T-cell (primary cell): ENCODE data around the gene ITGB4. TPM values are rescaled to one million over a fixed set of nuclear protein-coding genes. Genes with fewer than 3 reads are reported as not detected.

Source experiments
- ATAC-seq, 4 experiments: fragments of 200-7000 bp in 3 of 4; fragments of 150-1000 bp in 1 of 4; cut with Tn5 transposase; replicated peaks in 1 of 4; 1 replicate in 3 of 4; 2 replicates in 1 of 4; pipeline ENCODE4 v1.10.0; 2021; ENCODE audit warnings: moderate library complexity in 3 of 4, mild to moderate bottlenecking in 2 of 4, moderate number of reproducible peaks in 1 of 4
- CTCF ChIA-PET, 2 donors: fragments of 300-600 bp; sonication (Branson Sonifier 250); formaldehyde crosslinking; loops; one replicate each; lab custom pipeline; 2022; ENCODE audit warnings: antibody characterized with exemption in 2 of 2; lab: Charles Lee
- POLR2A ChIA-PET, 2 donors: fragments of 300-600 bp; sonication (Branson Sonifier 250); formaldehyde crosslinking; loops; one replicate each; lab custom pipeline; 2022; ENCODE audit warnings: antibody characterized with exemption in 2 of 2; lab: Charles Lee
- DNase-seq, 35 experiments: peaks; one replicate each; pipeline versions ENCODE4 v3.0.0 to v3.0.0-alpha.2; 2013 to 2023
- H3K27ac ChIP-seq: one replicate; pipeline ENCODE4 v1.5.1; 2013; ENCODE audit warnings: low read length
- H3K27me3 ChIP-seq, 2 experiments: replicated peaks in 1 of 2; 1 replicate in 1 of 2; 2 replicates in 1 of 2; pipeline versions ENCODE4 v1.6.1 to v1.7.0; 2013; ENCODE audit warnings: low read length in 1 of 2, mixed read lengths in 1 of 2; ENCODE audit not compliant: control insufficient read depth in 2 of 2, insufficient read depth in 2 of 2; ENCODE audit errors: extremely low read depth in 1 of 2
- H3K36me3 ChIP-seq, 2 donors: 1 replicate in 1 of 2; 2 replicates in 1 of 2; pipeline versions ENCODE4 v1.6.1 to v1.7.0; 2013; ENCODE audit warnings: low read length in 1 of 2; ENCODE audit not compliant: control insufficient read depth in 2 of 2, insufficient read depth in 1 of 2; ENCODE audit errors: extremely low read depth in 1 of 2
- H3K4me1 ChIP-seq, 2 experiments: 1 replicate in 1 of 2; 2 replicates in 1 of 2; pipeline versions ENCODE4 v1.6.1 to v1.7.0; 2013; ENCODE audit warnings: low read length in 2 of 2, mixed read lengths in 1 of 2; ENCODE audit not compliant: insufficient read depth in 2 of 2, control insufficient read depth in 1 of 2; ENCODE audit errors: extremely low read depth in 1 of 2
- H3K4me3 ChIP-seq, 2 donors: 1 replicate in 1 of 2; 2 replicates in 1 of 2; pipeline versions ENCODE4 v1.5.1 to v1.7.0; 2013; ENCODE audit warnings: mild to moderate bottlenecking in 2 of 2, low read length in 1 of 2, moderate library complexity in 1 of 2; ENCODE audit not compliant: control insufficient read depth in 1 of 2; ENCODE audit errors: extremely low read depth in 1 of 2
- H3K9me3 ChIP-seq: 2 replicates; pipeline ENCODE4 v1.7.0; 2013
- H3K27ac Mint-ChIP-seq, 2 donors: one replicate each; pipeline ENCODE4 v1.8.0; 2020 to 2021; ENCODE audit warnings: mild to moderate bottlenecking in 2 of 2, mixed read lengths in 2 of 2
- H3K27me3 Mint-ChIP-seq, 2 donors: one replicate each; pipeline ENCODE4 v1.8.0; 2021 to 2022; ENCODE audit warnings: mixed read lengths in 2 of 2
- H3K36me3 Mint-ChIP-seq: one replicate; pipeline ENCODE4 v1.8.0; 2021; ENCODE audit warnings: mixed read lengths
- H3K4me1 Mint-ChIP-seq, 3 donors: one replicate each; pipeline ENCODE4 v1.8.0; 2020 to 2022; ENCODE audit warnings: mixed read lengths in 3 of 3, mild to moderate bottlenecking in 1 of 3
- H3K4me3 Mint-ChIP-seq, 3 donors: one replicate each; pipeline ENCODE4 v1.8.0; 2020 to 2022; ENCODE audit warnings: mild to moderate bottlenecking in 3 of 3, mixed read lengths in 3 of 3, moderate library complexity in 3 of 3
- H3K9me3 Mint-ChIP-seq, 3 donors: one replicate each; pipeline ENCODE4 v1.8.0; 2020 to 2022; ENCODE audit warnings: mixed read lengths in 3 of 3
- WGBS: methylation state at CpG from one replicate; pipeline ENCODE4 v1.1.5; 2013; ENCODE audit warnings: missing lambda C conversion rate; ENCODE audit not compliant: insufficient coverage; 5-methylcytosine and 5-hydroxymethylcytosine counted together
- total RNA-seq, 35 experiments: library from RNA in 6 of 35; stranded (reverse) in 6 of 35; fragments of 120-200 nt in 1 of 35; gene quantifications; one replicate each; pipeline versions ENCODE4 v1.2.1 to v1.2.4 and lab custom pipeline; 2013 to 2026

The ITGB4 gene
- total RNA-seq, 5 donors from 2014 or later (not counting 1 experiment from before 2014, with no cell fraction given) = 0.68 to 1.6 (median 1.5) TPM

DNA sequence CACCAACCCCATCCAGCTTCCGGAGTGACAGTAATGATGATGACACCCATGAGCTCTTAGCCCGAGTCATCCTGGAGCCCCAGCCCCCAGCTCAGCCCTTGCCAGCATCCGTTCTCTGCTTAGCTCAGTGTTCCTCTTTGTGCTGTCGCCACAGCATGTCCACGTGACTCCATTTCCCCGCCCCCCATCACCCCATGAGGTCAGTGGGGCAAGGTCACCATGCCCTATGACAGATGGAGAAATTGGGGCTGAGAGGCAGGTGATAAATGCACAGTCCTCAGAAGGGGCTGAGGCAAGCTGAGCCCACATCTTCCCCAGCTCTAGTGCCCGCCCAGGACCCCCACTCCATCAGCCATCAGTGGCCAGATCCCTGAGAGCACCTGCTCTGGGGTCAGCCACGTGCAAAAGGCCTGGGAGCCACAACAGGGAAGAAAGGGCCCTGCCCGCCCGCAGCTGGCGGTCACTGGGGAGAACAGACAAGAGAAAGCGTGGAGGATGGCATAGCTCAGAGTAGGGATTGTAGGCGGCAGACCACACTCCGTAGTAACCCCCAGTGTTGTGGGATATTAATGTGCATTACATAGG, 17.1 kb downstream of the ITGB4 start:
- peak in 3 of 35 experiments; percentile 10 to 51 (median 13) for DNase-seq
- Mint-ChIP-seq H3K4me1 (peaks cover 0 to 5% (median 3%) of the 10 kb centered on the region in 3 donors), H3K36me3 (no peaks in the 10 kb centered on the region), H3K27me3 (no peaks in the 10 kb centered on the region), H3K4me3 (no peak overlapping the region), H3K27ac (no peak overlapping the region), H3K9me3 (no peaks in the 10 kb centered on the region)
- no peak for ATAC-seq
- peaks cover 0 to 7% of the 10 kb centered on the region in 2 experiments for H3K27me3 ChIP-seq
- 74% methylated on average over 9 of the region's 14 CpGs for WGBS
- H3K9me3 ChIP-seq = no peaks in the 10 kb centered on the region
- no peaks in the 10 kb centered on the region for H3K4me1 ChIP-seq
- no peaks in the 10 kb centered on the region for H3K36me3 ChIP-seq
- CTCF ChIA-PET = interaction anchor here (0.6 to 0.7 kb wide), 3 partner anchors 49 to 1167 kb away, joined by 4 to 6 read pairs (median 5); no protein-coding TSS in a partner anchor
- POLR2A ChIA-PET = interaction anchor here in 1 of 2 donors (0.6 kb wide), 2 partner anchors 199 to 272 kb away, joined by 3 to 4 read pairs; no protein-coding TSS in a partner anchor
- no peak overlapping the region for H3K4me3 ChIP-seq
- no peak overlapping the region for H3K27ac ChIP-seq

DNA sequence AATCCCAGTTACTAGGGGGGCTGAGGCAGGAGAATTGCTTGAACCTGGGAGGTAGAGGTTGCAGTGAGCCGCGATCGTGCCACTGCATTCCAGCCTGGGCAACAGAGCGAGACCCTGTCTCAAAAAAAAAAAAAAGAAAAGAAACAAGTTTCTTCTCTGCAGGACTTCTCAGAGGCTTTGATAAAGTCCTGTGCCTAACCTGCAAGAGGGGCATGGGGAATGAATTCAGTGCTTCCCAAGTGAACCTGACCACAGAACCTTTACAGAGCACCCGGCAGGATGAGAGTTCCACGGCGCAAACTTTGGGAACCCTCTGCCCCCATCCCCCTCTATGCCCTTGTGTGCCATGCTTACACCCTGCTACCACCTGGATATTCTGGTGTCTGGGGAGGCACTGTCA, 17.9 kb downstream of the ITGB4 start:
- DNase-seq (no peak), ATAC-seq (no peak)
- H3K36me3 Mint-ChIP-seq = no peaks in the 10 kb centered on the region
- peaks cover 0 to 7% of the 10 kb centered on the region in 2 experiments for H3K27me3 ChIP-seq
- H3K27me3 Mint-ChIP-seq = no peaks in the 10 kb centered on the region
- no peaks in the 10 kb centered on the region for H3K9me3 Mint-ChIP-seq
- no peak overlapping the region for H3K4me3 ChIP-seq
- H3K4me1 Mint-ChIP-seq = peaks cover 0 to 5% (median 3%) of the 10 kb centered on the region in 3 donors
- no peaks in the 10 kb centered on the region for H3K9me3 ChIP-seq
- H3K4me3 Mint-ChIP-seq = no peak overlapping the region
- ChIA-PET CTCF (interaction anchor here in 1 of 2 donors (0.6 kb wide), 1 partner anchor 48 kb away, joined by 4 read pairs; no protein-coding TSS in a partner anchor), POLR2A (no interaction called here)
- WGBS = no CpG with 5 or more reads among the region's 7 CpGs
- no peaks in the 10 kb centered on the region for H3K36me3 ChIP-seq
- no peak overlapping the region for H3K27ac ChIP-seq
- no peak overlapping the region for H3K27ac Mint-ChIP-seq
- no peaks in the 10 kb centered on the region for H3K4me1 ChIP-seq

DNA sequence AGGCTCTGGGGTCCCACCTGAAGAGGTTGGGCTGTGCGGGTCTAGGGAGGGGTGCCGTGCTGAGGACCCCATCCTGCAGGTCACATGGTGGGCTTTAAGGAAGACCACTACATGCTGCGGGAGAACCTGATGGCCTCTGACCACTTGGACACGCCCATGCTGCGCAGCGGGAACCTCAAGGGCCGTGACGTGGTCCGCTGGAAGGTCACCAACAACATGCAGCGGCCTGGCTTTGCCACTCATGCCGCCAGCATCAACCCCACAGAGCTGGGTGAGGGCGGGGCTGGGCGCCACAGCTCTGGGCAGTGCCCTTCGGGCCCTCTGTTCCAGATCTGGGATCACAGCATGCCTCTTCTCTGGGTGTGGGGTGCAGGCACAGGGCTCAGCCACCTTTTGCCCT, 18.5 kb downstream of the ITGB4 start:
- Mint-ChIP-seq H3K4me1 (no peaks in the 10 kb centered on the region), H3K27me3 (no peaks in the 10 kb centered on the region), H3K27ac (no peak overlapping the region), H3K4me3 (no peak overlapping the region), H3K9me3 (no peaks in the 10 kb centered on the region), H3K36me3 (no peaks in the 10 kb centered on the region)
- Histone ChIP-seq H3K36me3 (no peaks in the 10 kb centered on the region), H3K9me3 (no peaks in the 10 kb centered on the region), H3K27me3 (peaks cover 0 to 7% of the 10 kb centered on the region in 2 experiments), H3K4me1 (no peaks in the 10 kb centered on the region), H3K27ac (no peak overlapping the region), H3K4me3 (no peak overlapping the region)
- ChIA-PET POLR2A (no interaction called here), CTCF (no interaction called here)
- 89% methylated on average over 14 of the region's 14 CpGs for WGBS
- ATAC-seq = no peak
- DNase-seq = no peak

DNA sequence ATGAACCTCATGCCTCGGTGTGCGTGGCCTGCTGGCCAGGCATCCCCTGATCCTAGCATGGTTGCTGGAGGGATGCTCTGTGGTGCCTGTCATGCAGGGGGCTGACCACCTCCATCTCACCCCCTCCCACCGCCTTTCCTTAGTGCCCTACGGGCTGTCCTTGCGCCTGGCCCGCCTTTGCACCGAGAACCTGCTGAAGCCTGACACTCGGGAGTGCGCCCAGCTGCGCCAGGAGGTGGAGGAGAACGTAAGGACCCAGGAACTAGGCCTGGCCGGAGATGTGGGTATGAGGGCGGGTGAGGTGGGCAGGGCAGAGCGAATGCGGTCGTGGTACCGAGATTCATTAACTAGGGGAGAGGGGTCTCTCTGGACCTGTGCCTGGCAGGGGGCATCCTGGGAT, 19.0 kb downstream of the ITGB4 start:
- H3K9me3 ChIP-seq = no peaks in the 10 kb centered on the region
- H3K27me3 ChIP-seq = peaks cover 0 to 7% of the 10 kb centered on the region in 2 experiments
- Mint-ChIP-seq H3K9me3 (no peaks in the 10 kb centered on the region), H3K4me3 (no peak overlapping the region), H3K4me1 (no peaks in the 10 kb centered on the region), H3K36me3 (no peaks in the 10 kb centered on the region), H3K27me3 (no peaks in the 10 kb centered on the region), H3K27ac (no peak overlapping the region)
- ChIA-PET CTCF (no interaction called here), POLR2A (no interaction called here)
- no peak overlapping the region for H3K4me3 ChIP-seq
- H3K27ac ChIP-seq = no peak overlapping the region
- no peaks in the 10 kb centered on the region for H3K4me1 ChIP-seq
- DNase-seq = no peak
- no peaks in the 10 kb centered on the region for H3K36me3 ChIP-seq
- WGBS = 94% methylated on average over 9 of the region's 17 CpGs
- no peak for ATAC-seq

DNA sequence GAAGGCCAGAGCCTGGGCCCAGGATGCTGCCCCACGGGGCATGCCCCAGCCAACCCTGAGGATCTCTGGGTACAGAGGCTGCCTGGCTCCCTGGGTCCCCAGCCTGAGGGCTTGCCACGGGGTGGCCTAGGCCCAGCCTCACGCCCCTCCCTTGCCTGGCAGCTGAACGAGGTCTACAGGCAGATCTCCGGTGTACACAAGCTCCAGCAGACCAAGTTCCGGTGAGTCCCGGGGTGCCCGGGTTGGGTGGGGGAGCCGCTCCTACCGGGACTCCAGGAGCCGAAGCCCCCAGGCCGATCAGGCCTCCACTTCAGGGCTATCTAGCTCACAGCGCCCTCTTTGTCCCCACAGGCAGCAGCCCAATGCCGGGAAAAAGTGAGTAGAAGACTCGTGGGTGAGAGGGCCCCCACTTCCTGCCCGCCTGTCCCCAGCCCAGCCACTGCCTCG, 19.4 kb downstream of the ITGB4 start:
- Mint-ChIP-seq H3K27ac (no peak overlapping the region), H3K4me3 (no peak overlapping the region), H3K9me3 (no peaks in the 10 kb centered on the region), H3K27me3 (no peaks in the 10 kb centered on the region), H3K4me1 (no peaks in the 10 kb centered on the region), H3K36me3 (no peaks in the 10 kb centered on the region)
- no peaks in the 10 kb centered on the region for H3K9me3 ChIP-seq
- no peaks in the 10 kb centered on the region for H3K4me1 ChIP-seq
- ChIA-PET CTCF (no interaction called here), POLR2A (no interaction called here)
- no peaks in the 10 kb centered on the region for H3K36me3 ChIP-seq
- H3K27ac ChIP-seq = no peak overlapping the region
- ATAC-seq (no peak), DNase-seq (no peak)
- H3K4me3 ChIP-seq = no peak overlapping the region
- WGBS = 82% methylated on average over 11 of the region's 17 CpGs
- peaks cover 0 to 7% of the 10 kb centered on the region in 2 experiments for H3K27me3 ChIP-seq

DNA sequence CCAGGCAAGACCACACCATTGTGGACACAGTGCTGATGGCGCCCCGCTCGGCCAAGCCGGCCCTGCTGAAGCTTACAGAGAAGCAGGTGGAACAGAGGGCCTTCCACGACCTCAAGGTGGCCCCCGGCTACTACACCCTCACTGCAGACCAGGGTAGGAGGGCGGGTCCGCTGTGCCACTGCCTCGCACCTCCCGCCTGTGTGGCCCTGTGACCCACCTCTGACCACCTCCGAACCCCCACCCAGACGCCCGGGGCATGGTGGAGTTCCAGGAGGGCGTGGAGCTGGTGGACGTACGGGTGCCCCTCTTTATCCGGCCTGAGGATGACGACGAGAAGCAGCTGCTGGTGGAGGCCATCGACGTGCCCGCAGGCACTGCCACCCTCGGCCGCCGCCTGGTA, 21.1 kb downstream of the ITGB4 start:
- ChIA-PET CTCF (no interaction called here), POLR2A (no interaction called here)
- Mint-ChIP-seq H3K27me3 (no peaks in the 10 kb centered on the region), H3K4me3 (no peak overlapping the region), H3K36me3 (no peaks in the 10 kb centered on the region), H3K4me1 (no peaks in the 10 kb centered on the region), H3K27ac (no peak overlapping the region), H3K9me3 (no peaks in the 10 kb centered on the region)
- Histone ChIP-seq H3K4me3 (no peak overlapping the region), H3K36me3 (no peaks in the 10 kb centered on the region), H3K27me3 (peaks cover 0 to 4% of the 10 kb centered on the region in 2 experiments), H3K9me3 (no peaks in the 10 kb centered on the region), H3K27ac (no peak overlapping the region), H3K4me1 (no peaks in the 10 kb centered on the region)
- ATAC-seq (no peak), DNase-seq (no peak)
- WGBS = 90% methylated on average over 22 of the region's 25 CpGs
